Panc1 (cell line): Measurements from ENCODE around the gene SARDH. TPM values are rescaled to one million over a fixed set of nuclear protein-coding genes. Genes with fewer than 3 reads are reported as not detected.

Experiments used
- ATAC-seq: fragments of 200-7000 bp; cut with Tn5 transposase; 2 replicates; pipeline ENCODE4 v1.9.1; 2020; ENCODE audit warnings: mild to moderate bottlenecking, moderate library complexity
- BruUV-seq: library from RNA; stranded (reverse); fragments of 400-500 nt; replicated peaks from 2 replicates; lab custom pipeline; 2021; lab: Mats Ljungman, UMichigan
- CTCF ChIA-PET: fragments of 300-600 bp; sonication (Branson Sonifier 250); formaldehyde crosslinking; loops from one replicate; lab custom pipeline; 2022; ENCODE audit warnings: antibody characterized with exemption; lab: Charles Lee
- POLR2A ChIA-PET: fragments of 300-600 bp; sonication (Branson Sonifier 250); formaldehyde crosslinking; loops from one replicate; lab custom pipeline; 2022; ENCODE audit warnings: antibody characterized with exemption; lab: Charles Lee
- DNase-seq: peaks from one replicate; pipeline ENCODE4 v3.0.0-alpha.2; 2010; ENCODE audit warnings: low read depth, low spot score
- H3K27ac ChIP-seq: 2 replicates; pipeline ENCODE4 v1.5.1; 2011; ENCODE audit warnings: mild to moderate bottlenecking, low read length, inconsistent platforms
- H3K27me3 ChIP-seq: fragments of 200-500 bp; sonication (Bioruptor generic); 2 replicates; pipeline ENCODE4 v1.6.0; 2014; ENCODE audit warnings: low read length, inconsistent platforms; ENCODE audit not compliant: control insufficient read depth, insufficient read depth
- H3K36me3 ChIP-seq: fragments of 200-500 bp; sonication (Bioruptor generic); 2 replicates; pipeline ENCODE4 v1.5.1; 2014; ENCODE audit warnings: inconsistent platforms, mild to moderate bottlenecking, low read length, moderate library complexity; ENCODE audit not compliant: control insufficient read depth, insufficient read depth
- H3K4me1 ChIP-seq: 2 replicates; pipeline ENCODE4 v1.5.1; 2011; ENCODE audit warnings: inconsistent platforms, mild to moderate bottlenecking, low read length, moderate library complexity; ENCODE audit not compliant: control insufficient read depth, insufficient read depth
- H3K4me3 ChIP-seq, 2 experiments: 2 replicates each; pipeline ENCODE4 v1.5.1; 2011 to 2012; ENCODE audit warnings: low read depth in 2 of 2, low read length in 2 of 2, mild to moderate bottlenecking in 2 of 2, inconsistent platforms in 1 of 2, moderate library complexity in 1 of 2
- H3K9me3 ChIP-seq: fragments of 200-500 bp; sonication (Bioruptor generic); 2 replicates; pipeline ENCODE4 v1.5.1; 2014; ENCODE audit warnings: low read depth, mild to moderate bottlenecking, inconsistent platforms, low read length, moderate library complexity; ENCODE audit not compliant: control insufficient read depth, insufficient read depth
- POLR2AphosphoS5 ChIP-seq: IDR thresholded peaks from 2 replicates; pipeline ENCODE4 v1.6.1; 2012; ENCODE audit warnings: mild to moderate bottlenecking, low read depth, low read length, moderate library complexity
- REST ChIP-seq, 2 experiments: IDR thresholded peaks; 2 replicates each; pipeline ENCODE4 v1.6.1; 2011 to 2012; ENCODE audit warnings: low read depth in 2 of 2, control low read depth in 1 of 2, low read length in 1 of 2, mild to moderate bottlenecking in 1 of 2, moderate library complexity in 1 of 2; ENCODE audit not compliant: insufficient read depth in 1 of 2
- SIN3A ChIP-seq: IDR thresholded peaks from 2 replicates; pipeline ENCODE4 v1.6.1; 2012; ENCODE audit warnings: low read depth, mild to moderate bottlenecking, low read length, moderate library complexity, borderline replicate concordance; ENCODE audit not compliant: insufficient read depth
- TCF7L2 ChIP-seq: IDR thresholded peaks from 2 replicates; pipeline ENCODE4 v1.6.1; 2011; ENCODE audit warnings: mild to moderate bottlenecking, low read depth, low read length, inconsistent platforms
- in situ Hi-C: cut with HindIII; loops from 2 replicates; pipeline ENCODE4 v1.10.0; 2016; ENCODE audit warnings: low sequenced_read_pairs, low pct_unique_long_range_greater_than_20kb
- intact Hi-C: fragments of 100-400 bp; cut with micrococcal nuclease; formaldehyde crosslinking; loops from one replicate; pipeline ENCODE4 v1.10.0; 2022; ENCODE audit not compliant: unreplicated experiment
- total RNA-seq: library from RNA; stranded (reverse); gene quantifications from one replicate; pipeline ENCODE4 v1.2.1, GENCODE V29; 2021; ENCODE audit not compliant: unreplicated experiment
- TF ChIP-seq, protein P1 (sequence below): fragments of 450-650 bp; IDR thresholded peaks from 2 replicates; pipeline ENCODE4 v1.5.1; 2017; ENCODE audit warnings: mild to moderate bottlenecking

The SARDH gene
- total RNA-seq, 1 experiment from 2014 or later, result 0.13 TPM

GRCh38 chr9:133742251-133742650, 4.1 kb upstream of the SARDH start:
- Histone ChIP-seq H3K27me3 (peaks cover 4% of the 10 kb centered on the region), H3K4me1 (no peaks in the 10 kb centered on the region), H3K4me3 (no peak overlapping the region), H3K9me3 (no peaks in the 10 kb centered on the region), H3K36me3 (no peaks in the 10 kb centered on the region), H3K27ac (no peak overlapping the region)
- CTCF ChIA-PET, result interaction anchor here (0.6 kb wide), 1 partner anchor 229 kb away, joined by 3 read pairs; no protein-coding TSS in a partner anchor
- ATAC-seq (no peak), DNase-seq (no peak)
- BruUV-seq, result no TSS peak
- in situ Hi-C loops, result no loop called here
- POLR2A ChIA-PET, result no interaction called here
- intact Hi-C loops, result no loop called here
- TF ChIP-seq, protein P1, sequence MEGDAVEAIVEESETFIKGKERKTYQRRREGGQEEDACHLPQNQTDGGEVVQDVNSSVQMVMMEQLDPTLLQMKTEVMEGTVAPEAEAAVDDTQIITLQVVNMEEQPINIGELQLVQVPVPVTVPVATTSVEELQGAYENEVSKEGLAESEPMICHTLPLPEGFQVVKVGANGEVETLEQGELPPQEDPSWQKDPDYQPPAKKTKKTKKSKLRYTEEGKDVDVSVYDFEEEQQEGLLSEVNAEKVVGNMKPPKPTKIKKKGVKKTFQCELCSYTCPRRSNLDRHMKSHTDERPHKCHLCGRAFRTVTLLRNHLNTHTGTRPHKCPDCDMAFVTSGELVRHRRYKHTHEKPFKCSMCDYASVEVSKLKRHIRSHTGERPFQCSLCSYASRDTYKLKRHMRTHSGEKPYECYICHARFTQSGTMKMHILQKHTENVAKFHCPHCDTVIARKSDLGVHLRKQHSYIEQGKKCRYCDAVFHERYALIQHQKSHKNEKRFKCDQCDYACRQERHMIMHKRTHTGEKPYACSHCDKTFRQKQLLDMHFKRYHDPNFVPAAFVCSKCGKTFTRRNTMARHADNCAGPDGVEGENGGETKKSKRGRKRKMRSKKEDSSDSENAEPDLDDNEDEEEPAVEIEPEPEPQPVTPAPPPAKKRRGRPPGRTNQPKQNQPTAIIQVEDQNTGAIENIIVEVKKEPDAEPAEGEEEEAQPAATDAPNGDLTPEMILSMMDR, result no peak
- TF ChIP-seq POLR2AphosphoS5 (no peak), REST (IDR thresholded peaks at IDR 0.05; ENCODE audit: insufficient read depth in 1 of 2, low read depth in 2 of 2, low read length in 1 of 2) (no peak), SIN3A (no peak), TCF7L2 (no peak)

GRCh38 chr9:133741716-133742115, 3.6 kb upstream of the SARDH start:
- no peak for DNase-seq
- no peaks in the 10 kb centered on the region; the same call in 1 of the 2 replicates for H3K27me3 ChIP-seq
- no peaks in the 10 kb centered on the region for H3K36me3 ChIP-seq
- POLR2A ChIA-PET, result no interaction called here
- in situ Hi-C loops (no loop called here), intact Hi-C loops (no loop called here)
- TF ChIP-seq SIN3A (no peak), TCF7L2 (no peak), REST (IDR thresholded peaks at IDR 0.05; ENCODE audit: insufficient read depth in 1 of 2, low read depth in 2 of 2, low read length in 1 of 2) (no peak), POLR2AphosphoS5 (no peak)
- TF ChIP-seq, protein P1, result no peak
- H3K4me3 ChIP-seq, result no peak overlapping the region
- no peaks in the 10 kb centered on the region for H3K9me3 ChIP-seq
- CTCF ChIA-PET, result no interaction called here
- no peak overlapping the region for H3K27ac ChIP-seq
- no peak for ATAC-seq
- BruUV-seq, result no TSS peak
- H3K4me1 ChIP-seq, result no peaks in the 10 kb centered on the region
